Testis (tissue), 2 donors: ENCODE results near the gene LRRFIP1.

Source experiments
- CTCF ChIP-seq, 3 experiments: fragments of 450-650 bp in 2 of 3; fragments of 200-600 bp in 1 of 3; sonication (generic) in 1 of 3; IDR thresholded peaks; one replicate each; pipeline ENCODE4 v1.5.1; 2016 to 2019; ENCODE audit warnings: antibody characterized with exemption in 3 of 3, mild to moderate bottlenecking in 2 of 3, moderate library complexity in 1 of 3
- POLR2A ChIP-seq: fragments of 450-650 bp; IDR thresholded peaks from one replicate; pipeline ENCODE4 v1.6.1; 2017; ENCODE audit warnings: antibody characterized with exemption, mild to moderate bottlenecking, moderate library complexity

GRCh38 chr2:237614151-237614720 is 13.2 kb upstream of the LRRFIP1 start:
- TF ChIP-seq CTCF (IDR thresholded peaks at IDR 0.05) (no peak), POLR2A (no peak)
